ENCODE results near the gene MSH3.
A peak's percentile ranks its signal among the peaks of the same experiment; 100 is the strongest.
"Not testable (repeated sequence)": the region's sequence is repeated elsewhere in the genome, so short reads cannot be mapped to it uniquely, and the experiment has no call there.

The MSH3 gene

DNA sequence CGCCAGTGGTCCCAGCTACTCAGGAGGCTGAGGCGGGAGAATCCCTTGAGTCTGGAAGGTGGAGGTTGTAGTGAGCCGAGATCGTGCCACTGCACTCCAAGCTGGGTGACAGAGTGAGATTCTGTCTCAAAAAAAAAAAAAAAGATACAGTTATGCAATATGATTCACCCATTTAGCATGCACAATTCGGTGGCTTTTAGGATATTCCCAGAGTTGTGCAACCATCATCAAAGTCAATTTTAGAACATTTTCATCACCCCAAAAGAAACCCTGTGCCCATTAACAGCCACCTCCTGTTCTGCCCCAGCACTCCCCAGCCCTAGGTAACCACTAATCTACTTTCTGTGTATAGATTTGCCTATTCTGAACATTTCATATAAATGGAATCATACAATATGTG is 4.7 kb downstream of the MSH3 start:
- DNase-seq: no peak

DNA sequence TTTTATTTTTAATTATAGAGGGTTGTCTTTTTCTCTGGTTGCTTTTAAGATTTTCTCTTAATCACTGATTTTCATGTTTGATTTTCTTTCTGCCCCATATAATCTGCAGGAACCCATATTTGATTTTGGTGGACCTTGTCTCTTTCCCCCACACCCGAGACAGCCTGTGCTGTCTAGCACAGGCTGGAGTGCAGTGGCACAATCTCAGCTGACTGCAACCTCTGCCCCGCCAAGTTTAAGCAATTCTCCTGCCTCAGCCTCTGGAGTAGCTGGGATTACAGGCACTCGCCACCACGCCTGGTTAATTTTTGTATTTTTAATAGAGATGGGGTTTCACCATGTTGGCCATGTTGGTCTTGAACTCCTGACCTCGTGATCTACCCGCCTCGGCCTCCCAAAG is 6.2 kb downstream of the MSH3 start:
- DNase-seq: not testable (repeated sequence)

DNA sequence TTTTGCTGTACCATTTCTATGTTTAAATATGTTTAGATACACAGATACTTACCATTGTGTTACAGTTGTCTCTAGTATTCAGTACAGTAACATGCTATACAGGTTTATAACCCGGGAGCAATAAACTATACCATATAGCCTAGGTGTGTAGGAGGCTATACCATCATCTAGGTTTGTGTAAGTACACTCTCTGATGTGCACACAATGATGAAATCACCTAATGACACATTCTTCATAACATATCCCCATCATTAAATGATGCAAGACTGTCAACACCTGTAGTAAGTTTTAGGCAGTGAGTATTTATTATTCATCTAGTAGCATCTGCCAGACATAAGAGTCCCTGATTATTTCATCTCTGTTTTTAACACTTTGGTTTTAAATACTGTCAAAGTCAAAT is 7.7 kb downstream of the MSH3 start:
- DNase-seq: no peak

DNA sequence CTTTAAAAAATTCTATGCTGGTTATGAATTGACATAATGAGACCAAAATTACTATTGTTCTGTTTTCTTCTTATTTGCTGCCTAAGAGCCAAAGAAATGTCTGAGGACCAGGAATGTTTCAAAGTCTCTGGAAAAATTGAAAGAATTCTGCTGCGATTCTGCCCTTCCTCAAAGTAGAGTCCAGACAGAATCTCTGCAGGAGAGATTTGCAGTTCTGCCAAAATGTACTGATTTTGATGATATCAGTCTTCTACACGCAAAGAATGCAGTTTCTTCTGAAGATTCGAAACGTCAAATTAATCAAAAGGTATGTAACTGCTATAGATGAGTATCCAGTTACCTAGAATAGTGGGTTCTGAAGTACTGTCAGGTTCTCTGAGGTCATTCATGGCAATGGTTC is 10.6 kb downstream of the MSH3 start:
- no peak for DNase-seq

DNA sequence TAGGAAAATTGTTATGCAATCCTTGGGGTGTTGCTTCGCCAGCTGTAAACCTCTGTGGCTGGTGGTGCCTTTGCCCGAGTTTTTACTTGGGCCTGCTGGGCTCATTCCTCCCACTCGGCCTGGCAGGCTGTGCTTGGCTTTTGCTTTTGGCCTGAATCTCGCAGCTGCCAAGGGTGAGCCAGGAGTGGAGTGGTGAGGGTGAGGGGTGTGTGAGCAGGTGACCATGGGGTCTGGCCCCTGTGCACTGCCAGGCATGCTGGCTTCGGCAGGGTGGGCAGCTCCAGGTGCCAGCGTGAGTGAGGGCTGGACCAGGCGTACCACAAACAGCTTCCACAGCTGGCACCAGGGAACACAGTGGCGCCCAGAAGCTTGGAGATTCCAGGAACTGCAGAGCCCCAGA is 12.9 kb downstream of the MSH3 start:
- no peak for DNase-seq

DNA sequence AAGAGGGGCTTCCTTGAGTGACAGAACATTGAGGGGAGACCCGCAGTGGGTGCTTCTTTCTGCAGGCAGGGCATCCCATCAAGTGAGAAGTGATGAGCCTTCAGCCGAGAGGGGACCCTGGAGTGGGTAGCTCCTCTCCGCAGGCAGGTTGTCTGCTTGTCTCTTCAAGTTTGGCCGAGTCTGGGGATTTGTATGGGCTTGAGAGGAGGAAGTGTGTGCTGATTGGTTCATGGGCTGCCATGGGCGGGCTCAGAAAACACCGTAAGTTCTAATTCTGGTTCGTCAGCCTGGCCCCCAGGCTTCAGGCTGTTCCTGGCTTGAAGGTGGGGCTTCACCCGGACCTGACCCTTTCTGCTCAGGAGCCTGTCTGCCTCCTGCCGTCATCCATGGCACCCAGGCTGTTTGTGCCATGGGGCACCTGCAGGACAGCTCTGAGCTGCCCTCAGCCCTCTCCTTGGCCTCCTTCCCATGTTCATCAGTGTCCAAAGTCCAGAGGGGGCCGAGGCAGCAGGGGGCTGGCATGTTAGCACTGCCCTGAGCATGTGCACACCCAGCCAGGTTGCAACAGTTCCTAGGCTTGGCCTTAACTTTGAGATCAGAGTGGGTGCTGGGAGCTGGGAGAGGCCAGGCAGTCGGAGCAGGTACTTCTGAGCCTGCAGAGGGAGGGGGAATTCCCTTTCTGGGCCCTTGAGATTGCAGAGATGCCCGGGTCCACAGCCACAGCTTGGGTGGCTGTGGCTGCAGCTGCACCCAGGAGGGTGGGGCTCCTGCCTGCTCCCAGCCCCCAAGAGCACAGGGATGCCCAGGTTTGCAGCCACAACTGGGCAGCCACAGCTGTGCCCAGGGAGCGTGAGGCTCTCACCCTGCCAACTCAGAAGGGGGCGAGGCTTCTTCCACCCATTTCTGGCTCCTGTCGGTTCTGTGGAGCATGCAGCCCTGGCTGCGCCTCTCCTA is 13.8 kb downstream of the MSH3 start:
- no peak for DNase-seq

DNA sequence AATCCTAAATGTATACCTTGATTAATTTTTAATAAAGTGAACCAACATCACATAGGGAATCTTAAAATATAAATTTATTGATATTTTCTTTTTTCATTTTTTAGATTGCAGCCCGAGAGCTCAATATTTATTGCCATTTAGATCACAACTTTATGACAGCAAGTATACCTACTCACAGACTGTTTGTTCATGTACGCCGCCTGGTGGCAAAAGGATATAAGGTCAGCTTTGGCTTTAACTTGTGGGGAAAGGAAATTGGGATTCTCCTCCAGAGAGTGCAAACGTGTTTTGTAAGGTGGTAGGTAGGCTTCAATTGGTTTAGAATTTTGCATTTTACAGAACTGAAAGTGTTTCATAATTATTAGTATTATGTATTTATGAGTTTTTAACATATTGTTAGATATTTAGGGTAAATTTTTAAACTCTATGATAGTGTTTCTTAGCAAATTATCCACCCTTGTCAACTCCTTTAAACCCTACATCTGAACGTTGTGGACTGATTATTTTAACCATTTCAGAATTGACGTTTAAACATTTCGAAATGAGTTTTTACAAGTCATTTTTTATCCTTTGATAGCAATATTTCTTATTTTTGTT is 17.8 kb downstream of the MSH3 start:
- peak; percentile 60 for DNase-seq

DNA sequence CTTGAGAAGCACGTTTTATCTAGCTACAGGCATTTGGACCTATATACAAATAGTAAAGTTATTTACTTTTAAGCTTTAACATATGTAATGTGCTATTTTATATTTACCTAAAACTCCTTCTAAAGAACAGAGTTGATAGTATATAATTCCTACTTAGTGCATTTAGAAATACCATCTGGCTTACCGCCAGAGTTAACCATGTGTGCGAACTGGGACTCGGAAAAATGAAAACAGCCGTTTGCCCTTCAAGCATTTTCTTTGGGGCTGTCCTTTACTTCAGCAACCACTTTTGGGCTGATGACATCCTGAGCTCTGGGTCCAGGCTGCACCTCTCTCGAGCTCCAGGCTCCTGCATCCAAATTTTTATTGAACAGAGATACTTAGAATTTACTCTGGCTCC is 22.3 kb downstream of the MSH3 start:
- no peak for DNase-seq

DNA sequence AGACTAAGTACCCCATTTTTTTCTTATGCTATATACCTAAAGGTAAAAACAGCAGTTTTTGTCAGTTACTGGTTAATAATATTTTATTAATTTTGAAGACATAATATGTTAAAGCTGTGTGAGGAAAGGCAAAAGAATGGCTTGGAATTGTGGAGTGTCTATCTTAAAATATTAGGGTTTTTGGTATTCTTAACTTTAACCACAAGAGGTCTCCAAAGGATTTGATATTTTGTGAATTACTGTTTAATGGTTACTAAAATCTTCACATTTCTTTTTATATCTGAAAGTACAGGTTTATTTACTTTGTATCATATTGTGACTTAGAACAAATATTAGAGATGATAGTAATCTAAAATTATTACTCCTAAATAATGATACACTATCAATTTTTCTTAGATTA is 32.3 kb downstream of the MSH3 start:
- no peak for DNase-seq

DNA sequence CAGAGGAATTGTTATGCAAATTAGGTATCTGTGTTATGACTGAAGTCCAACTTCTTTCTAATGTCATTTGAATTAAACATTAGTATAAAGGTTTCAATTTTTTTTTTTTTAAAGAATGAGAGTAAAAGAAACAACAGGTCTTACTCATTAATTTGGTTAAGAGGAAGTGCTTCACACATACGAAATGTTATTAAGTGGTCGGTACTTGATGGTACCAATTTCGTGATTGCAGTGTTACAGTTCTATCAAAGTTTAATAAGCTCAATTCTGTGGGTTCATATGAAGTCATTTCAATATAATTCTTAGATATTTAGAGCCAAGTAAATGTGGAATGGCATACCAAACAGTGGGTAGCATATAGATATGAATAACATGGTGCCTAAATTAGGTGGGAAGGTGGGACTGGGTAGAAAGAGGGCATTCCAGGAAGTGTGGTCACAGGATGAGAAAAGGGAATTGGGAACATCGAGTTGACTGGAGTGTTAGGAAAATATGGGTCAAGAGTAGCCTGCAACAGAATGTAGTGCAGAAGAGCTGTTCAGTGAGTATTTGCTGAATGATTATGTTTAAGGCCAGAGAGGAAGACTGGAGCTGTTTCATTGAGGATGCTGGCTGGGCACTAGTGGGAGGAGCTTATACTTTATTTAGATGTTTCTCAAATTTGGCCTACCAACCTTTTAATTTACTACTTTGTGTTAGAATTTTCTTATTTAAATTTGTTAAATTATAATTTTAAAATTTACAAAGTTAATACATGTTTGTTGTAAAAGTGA is 34.4 kb downstream of the MSH3 start:
- no peak for DNase-seq

DNA sequence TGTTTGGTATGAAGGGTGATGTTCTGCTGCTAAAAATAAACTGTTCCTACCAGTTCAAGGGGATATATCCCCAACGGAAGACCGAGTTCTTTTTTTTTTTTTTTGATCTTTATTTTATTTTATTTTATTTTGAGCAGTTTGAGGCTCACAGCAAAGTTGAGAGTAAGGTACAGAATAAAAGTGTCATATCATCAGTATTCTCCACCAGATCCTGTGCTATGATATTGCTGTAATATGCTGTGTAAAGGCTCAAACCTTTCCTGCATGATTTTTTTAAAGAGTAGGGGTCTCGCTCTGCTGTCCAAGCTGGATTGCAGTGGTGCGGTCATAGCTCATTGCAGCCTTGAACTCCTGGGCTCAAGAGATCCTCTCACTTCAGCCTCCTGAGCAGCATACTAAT is 35.2 kb downstream of the MSH3 start:
- DNase-seq: no peak

DNA sequence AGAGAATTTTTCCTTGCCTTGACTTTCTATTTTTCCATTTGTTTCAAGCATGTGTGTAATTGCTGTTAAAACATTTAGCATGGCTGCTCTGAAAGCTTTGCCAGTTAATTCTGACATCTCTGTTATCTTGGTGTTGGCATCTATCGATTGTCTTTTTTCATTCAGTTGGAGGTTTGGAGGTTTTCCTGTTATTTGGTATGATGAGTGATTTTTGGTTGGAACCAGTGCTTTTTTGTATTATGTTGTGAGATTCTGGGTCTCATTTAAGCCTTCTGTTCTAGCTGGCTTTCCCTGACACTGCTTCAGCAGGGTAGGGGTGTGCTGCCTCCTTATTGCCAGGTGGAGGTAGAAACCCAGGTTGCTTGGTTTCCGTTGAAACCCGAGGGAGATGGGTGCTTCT is 41.2 kb downstream of the MSH3 start:
- DNase-seq: no peak

DNA sequence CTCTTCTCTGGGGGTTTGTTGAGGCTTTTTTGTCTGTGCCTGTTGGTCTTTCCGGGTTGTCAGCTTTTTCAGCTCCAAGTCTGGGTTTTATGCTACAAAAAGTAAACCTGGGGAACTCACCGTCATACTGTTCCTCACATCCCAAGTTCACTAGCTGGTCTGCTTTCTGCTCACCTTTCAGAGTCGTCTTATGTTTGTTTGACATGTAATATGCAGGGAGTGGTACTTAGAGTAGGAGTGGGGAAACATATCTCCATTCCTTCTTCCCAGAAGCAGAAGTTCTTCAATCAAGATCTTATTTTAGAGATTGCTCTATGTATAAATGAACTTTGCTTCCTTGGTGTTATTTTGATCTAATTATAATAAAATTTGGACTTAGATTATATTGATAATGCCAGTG is 42.0 kb downstream of the MSH3 start:
- DNase-seq: no peak

DNA sequence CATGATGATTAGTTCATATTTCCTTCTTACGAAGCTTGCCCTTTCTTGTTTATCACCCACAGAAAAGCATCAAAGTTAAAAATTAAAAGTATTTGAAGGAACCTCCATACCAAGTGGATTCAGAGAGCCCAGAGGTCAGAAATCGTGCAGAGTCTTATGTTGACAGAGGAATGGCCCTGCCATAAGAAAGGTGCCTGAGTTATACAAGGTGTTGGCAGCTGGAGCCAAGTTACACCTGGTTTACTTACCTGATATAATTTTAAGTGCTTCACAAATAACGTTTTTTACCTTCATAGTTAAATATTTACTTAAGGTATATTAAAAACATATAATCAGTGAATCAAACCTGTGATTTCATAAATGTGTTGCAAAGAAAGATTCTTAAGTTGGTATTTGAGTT is 42.6 kb downstream of the MSH3 start:
- no peak for DNase-seq

DNA sequence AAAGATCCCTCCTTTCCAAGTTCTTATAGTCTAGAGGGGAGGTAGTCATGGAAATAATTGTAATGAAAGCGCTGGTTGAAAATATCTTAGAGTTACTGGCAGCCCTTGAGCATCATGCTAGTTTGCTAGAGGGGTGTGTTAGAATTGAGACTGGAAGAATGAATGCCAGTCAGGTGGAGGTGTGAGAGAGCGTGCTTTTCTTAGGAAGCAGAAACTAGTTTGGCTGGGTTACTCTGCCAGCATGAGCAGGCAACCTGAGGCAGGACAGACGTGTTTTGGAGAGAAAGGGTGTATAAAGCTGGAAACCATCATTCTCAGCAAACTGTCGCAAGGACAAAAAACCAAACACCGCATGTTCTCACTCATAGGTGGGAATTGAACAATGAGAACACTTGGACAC is 43.9 kb downstream of the MSH3 start:
- no peak for DNase-seq

DNA sequence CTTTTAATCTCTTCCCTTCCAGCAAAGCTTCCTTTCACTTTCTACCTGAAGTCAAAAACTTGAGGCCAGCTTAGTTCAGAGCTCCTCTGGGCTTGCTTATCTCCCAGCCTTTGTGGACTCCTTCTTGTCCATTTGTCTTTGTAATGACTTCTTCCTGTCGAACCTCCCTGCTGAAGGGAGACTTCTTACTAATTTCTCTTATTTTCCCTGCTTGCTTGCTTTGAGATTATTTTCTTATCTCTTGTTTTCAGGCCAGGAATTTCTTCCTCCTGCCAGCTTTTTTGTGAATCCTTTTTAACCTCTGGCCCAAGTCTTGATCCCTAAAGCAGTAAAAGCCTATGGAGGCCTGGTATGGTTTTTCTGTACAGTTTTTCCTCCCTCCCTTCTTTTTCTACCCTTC is 47.1 kb downstream of the MSH3 start:
- no peak for DNase-seq

DNA sequence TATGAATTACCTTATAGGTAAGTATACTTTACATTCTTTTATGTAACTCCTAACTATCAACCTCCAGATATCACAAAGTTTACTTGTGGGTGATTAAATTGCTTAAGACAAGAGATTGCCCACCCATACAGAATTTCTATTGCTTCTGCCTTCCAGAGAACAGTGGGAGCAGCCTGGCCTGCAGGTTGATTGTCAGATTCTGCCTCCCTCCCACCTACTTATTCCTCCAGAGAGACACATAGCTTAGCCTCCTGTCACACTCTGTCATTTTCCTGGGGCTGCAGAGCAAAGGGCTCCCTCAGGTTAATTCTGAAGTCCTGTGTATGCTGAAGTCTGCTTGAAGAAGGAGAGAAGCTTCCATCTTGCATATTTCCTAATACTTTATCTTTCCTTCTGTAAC is 48.8 kb downstream of the MSH3 start:
- no peak for DNase-seq

DNA sequence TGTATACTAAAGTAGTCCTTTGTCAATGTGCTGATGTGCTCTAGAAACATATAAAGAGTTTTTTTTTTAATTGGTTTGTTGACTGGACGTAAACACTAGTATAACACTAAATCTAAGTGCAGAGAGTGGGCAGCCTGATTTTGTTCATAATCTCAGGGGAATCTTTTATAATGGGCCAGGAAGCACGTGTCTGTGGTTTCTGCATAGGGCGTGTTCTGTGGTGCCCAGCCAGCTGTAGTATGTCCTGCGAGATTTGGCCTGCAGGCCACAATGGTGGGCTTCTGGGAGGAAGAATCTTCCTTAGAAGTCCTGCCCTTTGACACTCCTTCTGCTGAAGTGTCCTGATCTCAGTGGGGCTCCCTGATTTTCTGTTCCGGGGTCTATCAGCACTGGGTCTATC is 49.3 kb downstream of the MSH3 start:
- DNase-seq: no peak

DNA sequence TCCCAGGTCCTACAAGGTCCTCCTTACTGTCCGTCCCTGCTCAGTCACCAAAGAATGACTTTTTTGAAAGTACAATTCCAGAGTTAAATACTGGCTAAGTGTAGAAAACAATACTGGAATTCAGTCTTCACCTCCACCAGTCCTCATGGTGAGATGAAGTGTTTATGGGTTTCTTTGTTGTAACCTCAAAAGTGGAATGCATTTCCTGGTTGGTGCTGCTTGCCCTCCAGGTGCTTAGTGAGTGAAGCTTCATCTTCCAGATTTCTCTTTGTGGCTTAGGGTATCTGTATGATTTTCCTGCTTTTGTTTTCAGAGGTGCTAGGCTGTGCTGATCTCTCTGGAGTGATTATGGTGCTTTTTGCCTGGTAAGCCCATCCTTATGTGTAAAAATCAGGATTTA is 49.8 kb downstream of the MSH3 start:
- DNase-seq: no peak

DNA sequence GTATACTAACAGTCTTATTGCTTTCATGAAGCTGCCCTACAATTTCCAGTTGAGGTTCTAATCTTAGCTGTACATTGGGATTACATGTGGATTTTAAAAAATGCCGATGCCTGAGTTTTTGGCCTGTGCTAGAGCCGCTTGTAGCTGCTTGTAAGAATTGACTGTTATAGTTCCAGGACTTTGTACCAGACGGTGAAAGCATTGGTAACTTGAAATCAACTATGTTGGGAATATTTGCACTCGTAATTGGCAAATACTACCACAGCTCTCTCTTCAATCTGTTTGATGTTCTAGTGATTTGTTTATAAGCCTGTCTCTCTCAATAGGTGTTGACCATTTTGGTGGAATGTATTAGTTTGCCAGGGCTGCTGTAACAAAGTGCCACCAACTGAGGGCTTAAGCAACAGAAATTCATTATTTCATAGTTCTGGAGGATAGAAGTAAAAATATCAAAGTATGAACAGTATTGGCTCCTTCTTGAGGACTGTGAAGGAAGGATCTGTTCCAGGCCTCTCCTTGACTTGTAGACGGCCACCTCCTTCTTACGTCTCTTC is 50.8 kb downstream of the MSH3 start:
- no peak for DNase-seq

DNA sequence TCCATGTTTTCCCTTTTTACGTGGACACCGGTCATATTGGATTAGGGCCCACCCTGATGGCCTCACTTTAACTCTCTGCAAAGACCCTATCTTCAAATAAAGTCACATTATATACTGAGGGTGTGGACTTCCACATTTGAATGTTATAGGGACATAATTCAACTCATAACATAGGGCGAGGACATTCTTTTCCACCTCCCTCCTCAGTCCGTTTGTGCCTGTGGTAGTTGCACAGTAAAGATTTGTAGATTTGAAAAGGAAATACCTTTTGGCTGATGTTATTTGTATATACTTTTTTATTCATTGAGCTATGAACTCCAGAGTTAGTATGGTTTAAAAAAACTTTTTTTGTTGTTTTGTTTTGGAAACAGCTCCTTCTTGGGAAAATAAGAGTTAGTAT is 51.3 kb downstream of the MSH3 start:
- no peak for DNase-seq

DNA sequence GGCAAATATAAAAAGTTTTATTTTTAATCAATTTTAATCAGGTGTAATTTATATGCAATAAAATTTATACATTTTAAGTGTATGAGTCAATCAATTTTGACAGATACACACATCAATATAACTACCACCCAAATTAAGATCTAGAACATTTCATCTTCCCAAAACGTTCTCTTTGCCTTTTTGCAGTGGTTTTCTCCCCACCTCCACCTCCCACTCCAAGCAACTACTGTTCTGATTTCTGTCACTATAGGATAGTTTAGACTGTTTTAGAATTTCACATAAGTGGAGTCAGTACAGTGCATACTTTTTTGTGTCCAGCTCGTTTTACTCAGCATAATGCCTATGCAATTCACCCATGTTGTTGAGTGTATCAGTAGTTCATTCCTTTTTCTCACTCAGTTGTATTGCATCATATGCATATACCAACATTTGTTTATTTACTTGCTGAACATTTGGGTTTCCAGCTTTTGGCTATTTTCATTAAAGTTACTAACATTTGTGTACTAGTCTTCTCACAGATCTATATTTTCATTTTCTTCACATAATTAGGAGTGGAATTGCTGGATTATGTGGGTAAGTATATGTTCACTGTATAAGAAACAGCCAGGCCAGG is 52.5 kb downstream of the MSH3 start:
- no peak for DNase-seq

DNA sequence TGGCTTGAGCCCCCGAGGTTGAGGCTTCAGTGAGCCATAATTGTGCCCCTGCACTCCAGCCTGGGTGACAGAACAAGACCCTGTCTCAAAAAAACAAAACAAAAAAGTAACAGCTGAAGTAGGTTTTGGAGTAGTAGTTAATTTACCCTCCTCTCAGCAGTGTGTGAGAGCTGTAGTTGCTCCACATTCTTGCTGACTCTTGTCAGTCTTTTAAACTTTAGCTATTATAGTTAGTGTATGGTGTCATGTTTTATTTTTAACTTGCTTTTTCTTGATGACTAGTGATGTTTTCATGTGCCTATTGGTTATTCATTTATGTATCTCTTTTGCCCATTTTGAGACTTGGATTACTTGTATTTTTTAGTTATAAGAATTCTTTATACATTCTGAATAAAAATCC is 53.2 kb downstream of the MSH3 start:
- no peak for DNase-seq
